Keratinocyte (primary cell): ENCODE data around the gene CLIP4. TPM values are rescaled to one million over a fixed set of nuclear protein-coding genes. Genes with fewer than 3 reads are reported as not detected.
A peak's percentile ranks its signal among the peaks of the same experiment; 100 is the strongest.

Experiments
- DNase-seq: peaks from one replicate; pipeline ENCODE4 v3.0.0-alpha.2; 2011; ENCODE audit warnings: low read depth, missing footprints, low spot score
- FAIRE-seq: peaks from 2 replicates; lab custom pipeline; 2011; peaks lifted over from hg19 to GRCh38; lab: Jason Lieb, UNC
- H2AFZ ChIP-seq: 2 replicates; pipeline ENCODE4 v1.6.0; 2012; ENCODE audit warnings: low read length, control low read depth, inconsistent platforms; ENCODE audit not compliant: control insufficient read depth
- H3K27ac ChIP-seq: 2 replicates; pipeline ENCODE4 v1.5.1; 2011; ENCODE audit warnings: low read length; ENCODE audit not compliant: control insufficient read depth, insufficient read depth
- H3K27me3 ChIP-seq: 3 replicates; pipeline ENCODE4 v1.6.0; 2011; ENCODE audit warnings: low read length; ENCODE audit not compliant: control insufficient read depth, insufficient read depth; ENCODE audit errors: extremely low read depth
- H3K36me3 ChIP-seq, 2 experiments: 2 replicates in 1 of 2; 3 replicates in 1 of 2; pipeline ENCODE4 v1.5.1; 2011; ENCODE audit warnings: low read length in 2 of 2, mild to moderate bottlenecking in 1 of 2; ENCODE audit not compliant: control insufficient read depth in 2 of 2, insufficient read depth in 2 of 2; ENCODE audit errors: extremely low read depth in 1 of 2
- H3K4me1 ChIP-seq: 3 replicates; pipeline ENCODE4 v1.5.1; 2011; ENCODE audit warnings: low read length; ENCODE audit not compliant: control insufficient read depth, insufficient read depth; ENCODE audit errors: extremely low read depth
- H3K4me2 ChIP-seq: 3 replicates; pipeline ENCODE4 v1.6.0; 2011; ENCODE audit warnings: low read depth, low read length; ENCODE audit not compliant: control insufficient read depth, insufficient read depth; ENCODE audit errors: extremely low read depth
- H3K4me3 ChIP-seq, 3 experiments: fragments of 200-600 bp in 1 of 3; sonication (generic) in 1 of 3; 2 replicates in 2 of 3; 3 replicates in 1 of 3; pipeline ENCODE4 v1.5.1; 2011 to 2016; ENCODE audit warnings: low read length in 3 of 3, mild to moderate bottlenecking in 3 of 3, control low read depth in 2 of 3, inconsistent platforms in 1 of 3, low read depth in 1 of 3, mixed read lengths in 1 of 3, mixed run types in 1 of 3, moderate library complexity in 1 of 3; ENCODE audit not compliant: control insufficient read depth in 2 of 3, insufficient read depth in 2 of 3; ENCODE audit errors: extremely low read depth in 1 of 3
- H3K79me2 ChIP-seq: 2 replicates; pipeline ENCODE4 v1.6.0; 2012; ENCODE audit warnings: low read length; ENCODE audit not compliant: control insufficient read depth, insufficient read depth
- H3K9ac ChIP-seq: 3 replicates; pipeline ENCODE4 v1.6.0; 2011; ENCODE audit warnings: low read length; ENCODE audit not compliant: control insufficient read depth, insufficient read depth; ENCODE audit errors: extremely low read depth
- H3K9me1 ChIP-seq: 3 replicates; pipeline ENCODE4 v1.6.0; 2011; ENCODE audit warnings: low read length; ENCODE audit not compliant: control insufficient read depth, insufficient read depth; ENCODE audit errors: extremely low read depth
- H3K9me3 ChIP-seq: 2 replicates; pipeline ENCODE4 v1.5.1; 2012; ENCODE audit warnings: low read depth, low read length; ENCODE audit not compliant: control insufficient read depth
- H4K20me1 ChIP-seq: 3 replicates; pipeline ENCODE4 v1.6.0; 2011; ENCODE audit warnings: low read length; ENCODE audit not compliant: control insufficient read depth, insufficient read depth; ENCODE audit errors: extremely low read depth
- CTCF ChIP-seq, 3 experiments: IDR thresholded peaks in 1 of 3; conservative IDR thresholded peaks in 1 of 3; optimal IDR thresholded peaks in 1 of 3; 2 replicates in 2 of 3; 3 replicates in 1 of 3; pipeline versions ENCODE3 to v1.5.1; 2011; ENCODE audit warnings: low read length in 3 of 3, mild to moderate bottlenecking in 3 of 3, moderate library complexity in 2 of 3, control low read depth in 1 of 3, inconsistent platforms in 1 of 3; ENCODE audit not compliant: insufficient read depth in 2 of 3; ENCODE audit errors: extremely low read depth in 1 of 3
- EZH2 ChIP-seq: IDR thresholded peaks from one replicate; pipeline ENCODE4 v1.6.1; 2012; ENCODE audit warnings: inconsistent platforms, mild to moderate bottlenecking, low read length, moderate library complexity
- dilution Hi-C: fragments of 300-500 bp; cut with MboI; formaldehyde crosslinking; loops from one replicate; pipeline ENCODE4 v1.7.0; 2020; ENCODE audit warnings: low sequenced_read_pairs; ENCODE audit not compliant: extremely low pct_ligation_motif_present
- polyA plus RNA-seq, 5 experiments: library from polyadenylated mRNA; depleted of rRNA in 3 of 5; stranded (reverse) in 3 of 5; stranded (forward) in 1 of 5; unstranded in 1 of 5; fragments of >200 nt; gene quantifications; 1 replicate in 1 of 5; 2 replicates in 3 of 5; 3 replicates in 1 of 5; pipeline versions ENCODE4 v1.2.1 to v1.2.3, GENCODE V29; 2011 to 2012; ENCODE audit warnings: missing spikeins in 2 of 5, low read depth in 1 of 5, low replicate concordance in 1 of 5

The CLIP4 gene
- polyA plus RNA-seq, 1 donor (not counting 4 experiments of a cell fraction or from before 2014, with no cell fraction given) = 46.6 TPM

GRCh38 chr2:29066997-29067605 lies 48.1 kb upstream of the CLIP4 start:
- TF ChIP-seq EZH2 (no peak), CTCF (optimal IDR thresholded peaks at IDR 0.05 in 1 of 3, IDR thresholded peaks at IDR 0.05 in 1 of 3, conservative IDR thresholded peaks at IDR 0.05 in 1 of 3; ENCODE audit: extremely low read depth in 1 of 3, insufficient read depth in 2 of 3, low read length in 3 of 3) (no peak)
- no peaks in the 10 kb centered on the region for H4K20me1 ChIP-seq
- peak overlapping the region in 1 of 3 experiments; percentile 9 for H3K4me3 ChIP-seq
- H3K27ac ChIP-seq = peak overlapping the region; percentile 83
- H3K9me3 ChIP-seq = no peaks in the 10 kb centered on the region
- no peaks in the 10 kb centered on the region for H3K79me2 ChIP-seq
- DNase-seq (peak; percentile 85), FAIRE-seq (peak; percentile 98)
- H3K9ac ChIP-seq = peak overlapping the region; percentile 33
- peak overlapping the region; percentile 70 for H2AFZ ChIP-seq
- dilution Hi-C loops = loop anchor here (25.0 kb wide), 1 partner anchor 120 kb away; no protein-coding TSS in a partner anchor
- H3K4me2 ChIP-seq = peak overlapping the region; percentile 37
- H3K9me1 ChIP-seq = no peaks in the 10 kb centered on the region
- H3K27me3 ChIP-seq = no peaks in the 10 kb centered on the region
- H3K4me1 ChIP-seq = peaks cover 54% of the 10 kb centered on the region
- no peaks in the 10 kb centered on the region for H3K36me3 ChIP-seq

GRCh38 chr2:29068513-29068912 lies 46.7 kb upstream of the CLIP4 start:
- DNase-seq (peak; percentile 69), FAIRE-seq (peak; percentile 85)
- peak overlapping the region; percentile 43 for H3K4me2 ChIP-seq
- no peaks in the 10 kb centered on the region for H3K36me3 ChIP-seq
- H3K9me3 ChIP-seq = no peaks in the 10 kb centered on the region
- H3K27me3 ChIP-seq = peaks cover 3% of the 10 kb centered on the region
- dilution Hi-C loops = loop anchor here (25.0 kb wide), 1 partner anchor 119 kb away; no protein-coding TSS in a partner anchor
- no peaks in the 10 kb centered on the region for H4K20me1 ChIP-seq
- H3K4me3 ChIP-seq = no peak overlapping the region
- no peak overlapping the region for H3K27ac ChIP-seq
- no peaks in the 10 kb centered on the region for H3K79me2 ChIP-seq
- no peak overlapping the region for H2AFZ ChIP-seq
- H3K9ac ChIP-seq = no peak overlapping the region
- peaks cover 52% of the 10 kb centered on the region for H3K4me1 ChIP-seq
- no peaks in the 10 kb centered on the region for H3K9me1 ChIP-seq
- no peak for TF ChIP-seq EZH2
